ENCODE results near the gene BACH2. TPM values are rescaled to one million over a fixed set of nuclear protein-coding genes. Genes with fewer than 3 reads are reported as not detected.

BACH2 gene
- total RNA-seq, 1 donor from 2014 or later: 7.7 TPM

GRCh38 chr6:89999154-89999553, 297.5 kb downstream of the BACH2 start:
- Histone ChIP-seq H3K27ac (peak overlapping the region in 1 of 2 donors; percentile 62), H3K9me3 (no peaks in the 10 kb centered on the region)

GRCh38 chr6:89997456-89998445, 298.9 kb downstream of the BACH2 start:
- Histone ChIP-seq H3K27me3 (no peaks in the 10 kb centered on the region), H3K4me3 (no peak overlapping the region), H3K4me1 (peaks cover 3 to 17% of the 10 kb centered on the region in 2 donors), H3K36me3 (no peaks in the 10 kb centered on the region), H3K9me3 (no peaks in the 10 kb centered on the region), H3K27ac (peak overlapping the region in 1 of 2 donors; percentile 62)
- intact Hi-C loops (cut with DNase I): loop anchor here (5.0 kb wide), 1 partner anchor 100 kb away; no protein-coding TSS in a partner anchor
- TF ChIP-seq CTCF (IDR thresholded peaks at IDR 0.05): no peak
- DNase-seq (ENCODE audit: low spot score in 2 of 2): peak in 1 of 2 donors; percentile 82

More at GRCh38 chr6:89999154-89999553, 297.5 kb downstream of the BACH2 start:
- H3K4me3 ChIP-seq: no peak overlapping the region
- no peak for TF ChIP-seq CTCF (IDR thresholded peaks at IDR 0.05)
- DNase-seq (ENCODE audit: low spot score in 2 of 2): no peak
- H3K27me3 ChIP-seq: no peaks in the 10 kb centered on the region
- peaks cover 3 to 17% of the 10 kb centered on the region in 2 donors for H3K4me1 ChIP-seq
- no peaks in the 10 kb centered on the region for H3K36me3 ChIP-seq
- intact Hi-C loops (cut with DNase I): loop anchor here (5.0 kb wide), 1 partner anchor 98 kb away; no protein-coding TSS in a partner anchor

- no peak for DNase-seq (ENCODE audit: low spot score in 2 of 2)
- H3K4me3 ChIP-seq: no peak overlapping the region
- peaks cover 0 to 4% of the 10 kb centered on the region in 2 donors for H3K4me1 ChIP-seq
- intact Hi-C loops (cut with DNase I): no loop called here
- no peaks in the 10 kb centered on the region for H3K27me3 ChIP-seq
- H3K9me3 ChIP-seq: no peaks in the 10 kb centered on the region
- no peaks in the 10 kb centered on the region for H3K36me3 ChIP-seq
- H3K27ac ChIP-seq: no peak overlapping the region
- TF ChIP-seq CTCF (IDR thresholded peaks at IDR 0.05): no peak
Measured at GRCh38 chr6:89993411-89993810, 303.2 kb downstream of the BACH2 start.

- Histone ChIP-seq H3K27me3 (no peaks in the 10 kb centered on the region), H3K4me3 (no peak overlapping the region), H3K9me3 (no peaks in the 10 kb centered on the region), H3K4me1 (peaks cover 0 to 4% of the 10 kb centered on the region in 2 donors), H3K36me3 (no peaks in the 10 kb centered on the region), H3K27ac (no peak overlapping the region)
- intact Hi-C loops (cut with DNase I): no loop called here
- no peak for DNase-seq (ENCODE audit: low spot score in 2 of 2)
- no peak for TF ChIP-seq CTCF (IDR thresholded peaks at IDR 0.05)
Measured at GRCh38 chr6:89992818-89993217, 303.8 kb downstream of the BACH2 start.

GRCh38 chr6:89989742-89990141, 306.9 kb downstream of the BACH2 start:
- no peak overlapping the region for H3K27ac ChIP-seq
- intact Hi-C loops (cut with DNase I): no loop called here
- no peaks in the 10 kb centered on the region for H3K36me3 ChIP-seq
- TF ChIP-seq CTCF (IDR thresholded peaks at IDR 0.05): no peak
- no peaks in the 10 kb centered on the region for H3K27me3 ChIP-seq
- DNase-seq (ENCODE audit: low spot score in 2 of 2): no peak
- peaks cover 6 to 12% of the 10 kb centered on the region in 2 donors for H3K4me1 ChIP-seq
- no peak overlapping the region for H3K4me3 ChIP-seq
- no peaks in the 10 kb centered on the region for H3K9me3 ChIP-seq

Measured in ascending aorta (tissue), 2 donors.